ENCODE results near the gene RNASE7.

The RNASE7 gene

GRCh38 chr14:21069388-21070082 is 27.4 kb downstream of the RNASE7 start:
- DNase-seq: peak in 1 of 2 experiments; percentile 46

DNA sequence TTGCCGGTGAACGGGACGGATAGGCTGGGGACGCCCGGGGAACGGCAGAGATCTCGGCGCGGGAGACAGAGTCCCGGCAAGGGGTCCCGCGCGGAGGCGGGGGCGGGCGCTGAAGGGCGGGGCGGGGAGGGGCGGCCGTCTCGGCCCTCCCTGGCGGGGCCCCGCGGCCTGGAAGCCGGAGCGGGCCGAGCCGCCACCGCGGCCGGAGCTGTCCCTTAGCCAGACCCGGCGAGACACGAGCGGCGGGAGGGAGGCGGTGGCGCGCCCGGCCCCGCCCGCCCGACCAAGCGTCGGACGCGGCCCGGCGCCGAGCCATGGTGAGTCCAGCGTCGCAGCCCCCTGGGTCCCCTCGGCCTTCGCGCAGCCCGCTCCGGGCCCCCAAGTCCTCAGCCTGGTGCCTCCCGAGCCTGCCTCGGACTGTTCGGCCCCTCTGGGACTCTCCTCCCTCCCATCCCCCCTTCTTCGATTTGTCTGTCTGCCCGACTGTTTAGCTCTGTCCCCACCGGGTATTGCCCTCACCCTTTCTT is 28.0 kb downstream of the RNASE7 start, which contains the start of gene ARHGEF40:
Gene ARHGEF40, plus strand, starts transcription at position 222 of the 527 bp plus-strand sequence. Its CDS starts 93 bp downstream, at position 315.
- peak in 1 of 2 experiments; percentile 46 for DNase-seq

DNA sequence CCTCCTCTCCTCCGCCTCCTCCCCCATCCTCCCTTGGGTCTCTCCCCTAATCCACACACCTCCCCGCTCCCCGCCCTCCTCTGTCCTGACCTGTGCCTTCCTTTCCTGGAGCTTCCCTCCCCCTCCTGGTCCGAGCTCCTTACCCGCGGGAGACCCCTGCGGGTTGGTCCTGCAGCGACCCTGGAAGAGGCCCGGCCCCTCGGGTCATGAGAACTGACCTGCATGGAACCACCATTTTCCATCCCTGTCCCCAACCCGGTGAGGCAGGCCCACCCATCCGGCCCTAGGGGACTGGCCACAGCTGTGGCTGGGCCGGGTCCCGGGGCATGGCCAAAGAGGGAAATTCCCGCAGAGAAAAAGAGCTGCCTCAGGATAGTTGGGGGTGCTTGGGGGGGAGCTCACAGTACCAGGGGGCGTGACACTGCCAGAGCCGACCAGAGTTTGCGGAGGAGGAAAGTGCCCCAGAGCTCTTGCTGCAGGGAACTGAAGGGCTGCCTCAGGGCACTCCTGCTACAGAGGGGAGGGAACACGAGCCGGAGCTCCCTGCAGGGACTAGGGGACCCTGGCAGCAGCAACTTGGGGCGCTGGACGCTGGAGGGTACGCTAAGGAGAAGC is 28.6 kb downstream of the RNASE7 start:
- no peak for DNase-seq

DNA sequence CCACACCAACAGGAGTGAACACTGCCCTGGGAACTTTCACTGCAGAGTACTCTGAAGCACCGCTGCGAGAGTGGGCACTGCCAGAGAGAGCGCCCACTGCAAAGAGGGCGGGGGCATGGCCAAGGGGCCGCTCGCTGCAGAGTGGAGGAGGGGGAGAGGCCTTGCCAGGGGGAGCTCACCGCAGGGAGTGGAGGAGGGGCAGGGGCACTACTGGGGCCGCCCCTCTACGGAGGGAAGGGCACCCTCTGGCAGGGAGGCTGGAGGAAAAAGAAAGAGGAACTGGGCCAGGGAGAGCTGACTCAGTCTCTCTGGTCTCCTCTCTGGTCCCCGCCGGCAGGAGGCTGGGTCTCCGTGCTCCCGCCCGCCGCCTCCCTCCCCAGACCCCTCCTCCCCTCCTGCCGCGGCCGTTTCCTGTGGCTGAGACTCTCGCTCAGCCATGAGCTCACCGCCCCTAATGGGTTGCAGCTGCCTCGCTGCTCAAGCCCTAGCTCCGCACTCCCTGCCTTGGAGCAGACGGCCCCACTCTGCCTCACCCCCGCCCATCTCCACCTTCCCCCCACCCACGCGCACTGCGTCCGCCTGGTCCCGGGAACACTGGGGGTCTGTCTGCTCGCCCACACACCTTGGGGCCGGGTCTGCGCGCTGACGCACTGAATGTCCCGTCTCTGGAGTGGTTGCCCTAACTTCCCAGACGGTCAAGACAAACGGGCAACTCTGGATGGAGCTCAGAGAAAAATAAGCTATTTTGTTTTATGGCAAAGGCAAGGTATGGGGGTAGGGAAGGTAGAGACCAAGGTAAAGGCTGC is 29.3 kb downstream of the RNASE7 start:
- peak; percentile 26 to 27 for DNase-seq

DNA sequence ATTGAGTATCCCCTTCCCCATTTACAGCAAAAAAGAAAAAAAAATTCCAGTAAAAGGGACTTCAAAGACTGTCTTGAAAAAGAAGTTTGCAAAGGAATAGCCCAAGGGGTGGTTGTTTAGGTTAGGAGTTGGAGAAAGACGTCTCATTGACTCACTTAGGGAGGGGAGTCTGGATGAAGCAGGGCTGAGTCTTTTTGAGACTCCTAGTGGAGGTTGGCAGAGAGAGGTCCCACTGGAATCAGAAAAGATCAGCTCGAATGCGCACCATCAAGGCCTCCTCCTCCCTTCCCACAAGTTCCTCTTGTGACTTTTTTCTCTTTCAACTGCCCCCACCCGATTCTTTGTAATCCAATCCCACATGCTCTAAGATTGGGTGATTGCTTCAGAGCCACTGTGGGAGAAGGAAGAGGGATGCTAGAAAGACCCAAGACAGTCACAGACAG is 29.9 kb downstream of the RNASE7 start:
- no peak for DNase-seq

- DNase-seq: no peak
Observed at GRCh38 chr14:21072781-21073339, 30.7 kb downstream of the RNASE7 start.

DNA sequence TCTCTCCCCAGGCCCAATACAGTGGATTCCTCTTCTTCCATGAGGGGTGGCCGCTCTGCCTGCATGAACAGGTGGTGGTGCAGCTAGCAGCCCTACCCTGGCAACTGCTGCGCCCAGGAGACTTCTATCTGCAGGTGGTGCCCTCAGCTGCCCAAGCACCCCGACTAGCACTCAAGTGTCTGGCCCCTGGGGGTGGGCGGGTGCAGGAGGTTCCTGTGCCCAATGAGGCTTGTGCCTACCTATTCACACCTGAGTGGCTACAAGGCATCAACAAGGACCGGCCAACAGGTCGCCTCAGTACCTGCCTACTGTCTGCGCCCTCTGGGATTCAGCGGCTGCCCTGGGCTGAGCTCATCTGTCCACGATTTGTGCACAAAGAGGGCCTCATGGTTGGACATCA is 31.8 kb downstream of the RNASE7 start:
- DNase-seq: no peak

DNA sequence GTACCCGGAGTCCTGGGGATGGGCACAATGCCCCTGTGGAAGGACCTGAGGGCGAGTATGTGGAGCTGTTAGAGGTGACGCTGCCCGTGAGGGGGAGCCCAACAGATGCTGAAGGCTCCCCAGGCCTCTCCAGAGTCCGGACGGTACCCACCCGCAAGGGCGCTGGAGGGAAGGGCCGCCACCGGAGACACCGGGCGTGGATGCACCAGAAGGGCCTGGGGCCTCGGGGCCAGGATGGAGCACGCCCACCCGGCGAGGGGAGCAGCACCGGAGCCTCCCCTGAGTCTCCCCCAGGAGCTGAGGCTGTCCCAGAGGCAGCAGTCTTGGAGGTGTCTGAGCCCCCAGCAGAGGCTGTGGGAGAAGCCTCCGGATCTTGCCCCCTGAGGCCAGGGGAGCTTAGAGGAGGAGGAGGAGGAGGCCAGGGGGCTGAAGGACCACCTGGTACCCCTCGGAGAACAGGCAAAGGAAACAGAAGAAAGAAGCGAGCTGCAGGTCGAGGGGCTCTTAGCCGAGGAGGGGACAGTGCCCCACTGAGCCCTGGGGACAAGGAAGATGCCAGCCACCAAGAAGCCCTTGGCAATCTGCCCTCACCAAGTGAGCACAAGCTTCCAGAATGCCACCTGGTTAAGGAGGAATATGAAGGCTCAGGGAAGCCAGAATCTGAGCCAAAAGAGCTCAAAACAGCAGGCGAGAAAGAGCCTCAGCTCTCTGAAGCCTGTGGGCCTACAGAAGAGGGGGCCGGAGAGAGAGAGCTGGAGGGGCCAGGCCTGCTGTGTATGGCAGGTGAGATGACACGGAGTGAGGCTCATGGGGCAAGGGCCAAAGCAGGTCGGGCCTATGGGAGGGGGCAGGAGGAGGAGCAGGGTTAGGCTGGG is 32.5 kb downstream of the RNASE7 start:
- no peak for DNase-seq

DNA sequence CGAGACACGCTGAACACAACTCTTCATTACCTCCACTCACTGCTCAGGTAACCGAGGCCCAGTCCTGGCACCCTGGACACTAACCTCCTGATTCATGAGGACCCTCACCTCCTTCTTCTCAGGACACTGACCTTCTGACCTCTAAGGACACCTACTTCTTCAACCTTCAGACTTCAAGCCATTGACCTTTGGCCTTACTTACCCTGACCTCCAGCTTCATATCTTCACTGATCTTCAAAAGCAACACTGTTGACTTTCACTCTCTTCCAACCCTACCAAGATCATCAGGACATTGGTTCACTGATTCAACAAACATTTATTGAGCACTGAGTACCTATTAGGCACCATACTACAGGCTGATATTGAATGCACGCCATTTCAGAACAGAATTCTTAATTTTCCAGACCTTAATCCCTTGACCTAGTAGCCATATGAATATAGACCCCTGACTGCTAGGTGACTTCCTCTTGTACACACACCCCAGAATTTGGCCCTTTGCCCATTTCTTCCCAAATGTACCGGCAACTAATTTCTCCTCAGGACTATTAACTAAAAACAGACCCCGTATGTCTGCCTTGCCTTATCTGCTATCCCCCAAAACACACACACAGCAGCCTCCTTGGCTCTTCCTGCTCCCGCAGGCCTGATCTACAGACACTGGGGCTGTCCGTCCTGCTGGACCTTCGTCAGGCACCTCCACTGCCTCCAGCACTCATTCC is 33.7 kb downstream of the RNASE7 start:
- DNase-seq: no peak

GRCh38 chr14:21077672-21078071 is 35.5 kb downstream of the RNASE7 start:
- DNase-seq: no peak

GRCh38 chr14:21078287-21078686 is 36.1 kb downstream of the RNASE7 start:
- no peak for DNase-seq

- no peak for DNase-seq
Observed at GRCh38 chr14:21078726-21079125, 36.6 kb downstream of the RNASE7 start.

GRCh38 chr14:21081521-21082142 is 39.5 kb downstream of the RNASE7 start:
- DNase-seq: no peak

- no peak for DNase-seq
Observed at GRCh38 chr14:21083565-21084325, 41.6 kb downstream of the RNASE7 start.

DNA sequence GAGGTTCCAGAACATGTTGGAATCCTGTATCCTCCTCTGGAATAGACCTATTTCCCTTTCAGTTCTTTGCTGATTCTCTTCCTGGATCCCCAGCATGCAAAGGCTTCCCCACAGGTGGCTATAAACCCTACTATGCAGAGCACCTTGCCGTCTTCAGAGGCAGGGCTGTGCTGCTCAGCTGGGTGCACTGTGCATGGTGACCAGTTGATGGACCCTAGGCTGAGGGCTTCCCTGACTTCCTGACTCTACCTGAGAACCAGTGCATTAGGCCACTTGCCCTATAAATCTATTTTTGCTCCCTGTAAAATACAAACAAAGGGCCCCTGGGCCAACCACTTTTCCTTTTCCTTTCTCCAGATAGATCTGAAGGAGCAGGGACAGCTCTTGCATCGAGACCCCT is 42.2 kb downstream of the RNASE7 start:
- no peak for DNase-seq

GRCh38 chr14:21084998-21085853 is 43.1 kb downstream of the RNASE7 start:
- no peak for DNase-seq

GRCh38 chr14:21086908-21087293 is 44.7 kb downstream of the RNASE7 start:
- no peak for DNase-seq

DNA sequence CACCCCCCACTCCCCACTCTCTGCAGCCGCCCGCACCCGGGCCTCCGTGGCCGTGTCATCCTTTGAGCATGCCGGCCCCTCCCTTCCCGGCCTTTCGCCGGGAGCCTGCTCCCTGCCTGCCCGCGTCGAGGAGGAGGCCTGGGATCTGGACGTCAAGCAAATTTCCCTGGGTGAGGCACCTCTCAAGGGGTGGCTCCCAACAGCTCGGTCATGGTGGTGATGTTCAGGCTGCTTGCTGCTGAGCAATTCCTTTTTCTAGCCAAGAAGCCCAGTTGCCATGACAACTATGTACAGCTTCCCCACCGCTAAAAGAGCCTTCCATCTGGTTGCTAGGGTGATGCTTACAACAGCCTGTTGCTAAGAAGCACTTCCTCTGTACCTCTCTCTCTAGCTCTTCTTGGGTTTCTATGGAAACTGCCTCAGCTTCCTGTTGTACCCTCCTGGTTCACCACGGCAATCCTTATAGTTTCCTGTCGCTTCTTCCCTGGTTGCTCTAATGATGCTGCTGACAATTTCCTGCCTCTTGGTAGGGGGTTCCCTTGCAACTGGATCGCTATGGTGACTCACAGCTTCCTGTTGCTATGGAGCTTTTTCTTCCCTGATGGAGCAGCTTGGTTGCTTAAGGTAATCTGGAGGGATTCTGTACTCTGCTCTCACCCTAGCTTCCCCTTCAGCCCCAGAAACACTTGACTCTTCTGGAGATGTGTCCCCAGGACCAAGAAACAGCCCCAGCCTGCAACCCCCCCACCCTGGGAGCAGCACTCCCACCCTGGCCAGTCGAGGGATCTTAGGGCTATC is 45.3 kb downstream of the RNASE7 start:
- DNase-seq: no peak
